Activated CD4-positive, alpha-beta T cell treated with anti-CD3 and anti-CD28 coated beads, Interleukin-2, amount 50 U/mL, for 1 hour (primary cell): ENCODE data around the gene FGF18.
A peak's percentile ranks its signal among the peaks of the same experiment; 100 is the strongest.
"Not testable (repeated sequence)": the region's sequence is repeated elsewhere in the genome, so short reads cannot be mapped to it uniquely, and the experiment has no call there.

Experiments used
- DNase-seq: peaks from one replicate; pipeline ENCODE4 v3.0.0-alpha.2; 2020

Gene FGF18

GRCh38 chr5:171401167-171401947 is 18.1 kb upstream of the FGF18 start:
- DNase-seq = no peak

GRCh38 chr5:171402751-171403150 is 16.7 kb upstream of the FGF18 start:
- DNase-seq = not testable (repeated sequence)

- no peak for DNase-seq
These were observed 13.8 kb upstream of the FGF18 start for GRCh38 chr5:171405615-171406014.

- DNase-seq = no peak
These were observed 12.2 kb upstream of the FGF18 start for GRCh38 chr5:171407234-171407633.

DNA sequence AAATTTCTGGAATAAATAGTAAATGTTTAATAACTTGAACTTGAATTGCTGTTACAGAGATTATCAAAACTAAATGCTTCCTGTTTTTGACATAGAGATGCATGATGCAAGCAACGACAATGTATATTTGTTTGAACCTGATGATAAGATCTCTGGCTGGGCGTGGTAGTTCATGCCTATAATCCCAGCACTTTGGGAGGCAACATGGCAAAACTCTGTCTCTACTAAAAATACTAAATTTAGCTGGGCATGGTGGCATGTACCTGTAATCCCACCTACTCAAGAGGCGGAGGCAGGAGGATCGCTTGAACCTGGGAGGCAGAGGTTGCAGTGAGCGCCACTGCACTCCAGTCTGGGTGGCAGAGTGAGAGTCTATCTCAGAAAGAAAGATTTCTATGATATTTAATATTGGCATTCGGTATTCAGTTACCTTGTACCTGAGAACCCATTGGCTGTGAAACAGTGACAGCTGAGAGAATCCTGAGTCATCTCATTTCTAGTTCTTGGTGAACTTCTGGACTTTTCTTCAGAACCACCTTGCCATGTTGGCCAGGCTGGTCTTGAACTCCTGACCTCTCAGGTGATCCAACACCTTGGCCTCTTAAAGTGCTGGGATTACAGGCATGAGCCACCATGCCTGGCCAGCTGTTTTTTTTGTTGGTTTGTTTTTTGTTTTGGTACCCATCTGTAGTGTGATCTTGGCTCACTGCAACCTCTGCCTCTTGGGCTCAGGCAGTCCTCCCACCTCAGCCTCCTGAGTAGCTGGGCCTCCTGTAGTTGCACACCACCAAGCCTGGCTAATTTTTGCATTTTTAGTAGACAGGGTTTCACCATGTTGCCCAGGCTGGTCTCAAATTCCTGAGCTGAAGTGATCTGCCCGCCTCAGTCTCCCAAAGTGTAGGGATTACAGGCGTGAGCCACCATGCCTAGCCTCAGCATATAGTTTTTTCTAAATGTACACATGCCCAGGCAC is 10.0 kb upstream of the FGF18 start:
- DNase-seq = no peak

DNA sequence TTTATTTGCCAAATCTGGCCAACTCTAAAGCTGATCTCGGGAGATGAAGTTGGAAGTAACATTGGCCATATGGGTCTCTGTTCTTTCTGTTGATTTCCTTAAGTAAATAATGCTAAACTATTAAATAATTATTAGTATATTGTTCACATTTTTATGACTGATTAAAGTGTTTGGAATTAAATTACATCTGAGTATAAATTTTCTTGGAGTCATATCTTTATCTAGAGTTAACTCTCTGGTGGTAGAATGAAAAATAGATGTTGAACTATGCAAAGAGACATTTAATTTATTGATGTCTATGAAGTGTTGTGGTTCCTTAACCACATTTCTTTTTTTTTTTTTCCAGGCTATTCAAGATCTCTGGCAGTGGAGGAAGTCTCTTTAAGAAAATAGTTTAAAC is 9.3 kb upstream of the FGF18 start:
- no peak for DNase-seq

DNA sequence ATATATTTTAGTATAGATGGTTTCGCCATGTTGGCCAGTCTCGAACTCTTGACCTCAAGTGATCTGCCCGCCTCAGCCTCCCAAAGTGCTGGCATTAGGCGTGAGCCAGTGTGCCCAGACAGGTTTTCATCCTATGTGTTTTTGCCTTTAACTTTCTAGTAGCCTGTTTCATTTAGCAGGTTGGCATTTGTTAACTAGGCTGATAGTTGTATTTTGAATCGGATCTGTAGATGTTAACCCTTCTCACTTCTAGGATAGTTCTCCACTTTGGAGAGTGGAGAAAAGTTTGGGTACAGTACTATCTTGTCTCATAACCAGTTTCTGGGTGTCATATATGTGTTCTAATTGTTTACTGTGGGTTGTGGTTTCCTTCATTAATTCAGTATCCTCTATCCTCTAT is 7.3 kb upstream of the FGF18 start:
- no peak for DNase-seq

DNA sequence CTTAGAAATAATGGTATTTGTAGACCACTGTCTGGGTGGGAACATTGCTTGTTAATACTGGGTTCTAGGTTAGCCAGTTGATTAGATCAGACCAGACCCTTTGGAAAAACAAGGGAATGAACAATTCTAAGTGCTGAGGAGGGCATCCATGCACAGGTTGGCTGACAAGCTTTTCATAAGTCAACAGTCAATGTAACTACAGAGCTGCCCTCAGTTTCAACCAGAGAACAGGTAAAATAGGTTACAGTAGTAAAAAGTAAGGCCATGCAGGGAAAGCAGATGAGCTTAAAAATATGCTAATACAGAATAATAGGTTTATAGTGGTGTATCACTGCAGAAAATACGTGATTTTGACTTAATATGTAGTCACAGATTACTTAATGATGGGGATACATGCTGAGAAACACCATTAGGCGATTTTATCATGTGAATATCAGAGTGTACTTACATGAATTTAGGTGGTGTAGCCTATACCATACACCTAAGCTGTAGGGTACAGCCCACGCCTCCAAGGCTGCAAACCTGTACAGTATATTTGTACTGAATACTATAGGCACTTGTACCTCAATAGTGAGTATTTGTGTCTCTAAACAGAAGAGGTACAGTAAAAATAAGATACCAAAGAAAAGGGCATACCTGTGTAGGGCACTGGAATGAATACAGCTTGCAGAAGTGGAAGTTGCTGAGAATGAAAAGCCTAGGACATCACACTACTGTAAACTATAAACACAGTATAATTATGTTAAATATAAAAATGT is 6.1 kb upstream of the FGF18 start:
- DNase-seq = no peak

DNA sequence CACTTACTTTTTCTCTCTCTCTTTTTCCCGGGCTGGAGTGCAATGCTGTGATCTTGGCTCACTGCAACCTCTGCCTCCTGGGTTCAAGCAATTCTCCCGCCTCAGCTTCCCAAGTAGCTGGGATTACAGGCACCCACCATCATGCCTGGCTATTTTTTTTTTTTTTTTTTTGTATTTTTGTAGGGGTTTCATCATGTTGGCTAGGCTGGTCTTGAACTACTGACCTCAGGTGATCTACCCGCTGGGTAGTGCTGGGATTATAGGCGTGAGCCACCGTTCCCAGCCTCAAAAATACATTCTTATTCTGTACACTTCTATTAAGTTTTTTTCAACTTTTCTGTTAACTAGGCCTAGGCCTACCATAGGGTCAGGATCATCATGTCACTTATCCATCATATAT is 5.5 kb upstream of the FGF18 start:
- DNase-seq = not testable (repeated sequence)

GRCh38 chr5:171415115-171415730 is 4.2 kb upstream of the FGF18 start:
- no peak for DNase-seq

GRCh38 chr5:171416160-171417049 is 3.0 kb upstream of the FGF18 start:
- no peak for DNase-seq

GRCh38 chr5:171418316-171418981 is 998 bp upstream of the FGF18 start:
- peak; percentile 40 for DNase-seq

GRCh38 chr5:171419688-171420430 is 412 bp downstream of the FGF18 start:
- peak; percentile 20 for DNase-seq

DNA sequence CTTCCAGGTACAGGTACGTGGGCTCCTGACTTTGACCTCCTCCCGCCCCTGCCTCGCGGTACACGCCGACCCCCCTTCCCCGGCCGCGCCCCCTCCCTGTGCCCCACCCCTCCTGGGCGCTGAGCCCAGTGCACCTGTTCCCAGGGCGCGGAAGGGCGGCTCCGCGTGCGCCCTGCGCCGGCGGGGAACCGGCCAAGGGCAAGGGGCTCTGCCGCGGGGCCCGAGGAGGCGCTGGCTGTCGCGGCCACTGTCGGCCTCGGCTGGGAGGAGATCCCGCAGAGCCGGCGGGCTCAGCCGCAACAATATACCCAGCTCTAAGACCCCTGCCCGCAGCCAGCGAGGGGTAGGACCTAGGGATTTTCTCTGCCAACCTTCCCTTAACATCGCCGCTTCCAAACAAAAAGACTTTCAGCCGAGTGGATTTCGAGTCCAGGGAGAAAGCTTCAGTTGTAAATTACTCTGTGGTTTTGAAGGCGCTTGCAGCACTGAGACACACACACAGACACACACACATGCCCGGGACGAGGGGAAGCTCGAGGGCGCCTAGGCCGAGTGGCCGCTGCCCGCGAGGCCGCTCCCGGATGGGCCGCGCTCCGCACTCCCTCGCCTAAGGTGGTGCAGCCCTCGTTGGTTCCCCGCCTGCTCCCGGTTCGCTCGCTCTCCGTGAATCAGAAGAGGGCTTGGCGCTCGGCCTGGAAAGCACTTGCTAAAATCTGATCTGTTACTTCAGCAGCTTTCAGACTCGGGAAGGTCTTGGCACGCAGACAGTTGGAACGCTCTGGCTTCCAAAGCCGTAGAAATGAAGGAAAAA is 1.2 kb downstream of the FGF18 start:
- no peak for DNase-seq

- no peak for DNase-seq
These were observed 2.1 kb downstream of the FGF18 start for GRCh38 chr5:171421331-171422262.

- no peak for DNase-seq
These were observed 3.0 kb downstream of the FGF18 start for GRCh38 chr5:171422495-171422894.

GRCh38 chr5:171422902-171423663 is 3.6 kb downstream of the FGF18 start:
- DNase-seq = no peak
